Stimulated activated CD8-positive, alpha-beta memory T cell treated with anti-CD3 and anti-CD28 coated beads, Interleukin-15, amount 100 ng/mL, for 24 hours (primary cell): ENCODE data around the gene TLN1.

ENCODE experiments used
- DNase-seq: peaks from one replicate; pipeline ENCODE4 v3.0.0-alpha.2; 2020; ENCODE audit warnings: low read depth

TLN1 gene

GRCh38 chr9:35729700-35730485 is 2.1 kb downstream of the TLN1 start:
- no peak for DNase-seq

- no peak for DNase-seq
Measured at GRCh38 chr9:35729101-35729500, 2.9 kb downstream of the TLN1 start.

GRCh38 chr9:35728041-35728971 is 3.7 kb downstream of the TLN1 start:
- DNase-seq = no peak

- no peak for DNase-seq
Measured at GRCh38 chr9:35727676-35728040, 4.3 kb downstream of the TLN1 start.

- no peak for DNase-seq
Measured at GRCh38 chr9:35726931-35727330, 5.1 kb downstream of the TLN1 start.

- DNase-seq = no peak
Measured at GRCh38 chr9:35725362-35725761, 6.6 kb downstream of the TLN1 start.

GRCh38 chr9:35723908-35724307 is 8.1 kb downstream of the TLN1 start:
- no peak for DNase-seq

- no peak for DNase-seq
Measured at GRCh38 chr9:35723426-35723825, 8.6 kb downstream of the TLN1 start.

GRCh38 chr9:35719546-35719945 is 12.4 kb downstream of the TLN1 start:
- DNase-seq = no peak

GRCh38 chr9:35718721-35719511 is 13.1 kb downstream of the TLN1 start:
- DNase-seq = no peak

- DNase-seq = no peak
Measured at GRCh38 chr9:35717132-35717870, 14.7 kb downstream of the TLN1 start.

GRCh38 chr9:35716230-35716629 is 15.8 kb downstream of the TLN1 start:
- no peak for DNase-seq

- no peak for DNase-seq
Measured at GRCh38 chr9:35714579-35715252, 17.3 kb downstream of the TLN1 start.

GRCh38 chr9:35714123-35714522 is 17.9 kb downstream of the TLN1 start:
- no peak for DNase-seq

- no peak for DNase-seq
Measured at GRCh38 chr9:35713578-35713977, 18.4 kb downstream of the TLN1 start.

- DNase-seq = no peak
Measured at GRCh38 chr9:35712762-35713400, 19.1 kb downstream of the TLN1 start.

- DNase-seq = no peak
Measured at GRCh38 chr9:35711501-35712428, 20.2 kb downstream of the TLN1 start.

- no peak for DNase-seq
Measured at GRCh38 chr9:35710818-35711500, 21.0 kb downstream of the TLN1 start.

GRCh38 chr9:35708146-35708545 is 23.8 kb downstream of the TLN1 start:
- no peak for DNase-seq
